Limb (tissue), 2 donors: ENCODE measurements around the gene MOK.
"Not testable (repeated sequence)": the region's sequence is repeated elsewhere in the genome, so short reads cannot be mapped to it uniquely, and the experiment has no call there.

Experiments used
- DNase-seq, 2 donors: peaks; one replicate each; pipeline ENCODE4 v3.0.0-alpha.2; 2016; ENCODE audit errors: extremely low spot score in 2 of 2

Gene MOK

DNA sequence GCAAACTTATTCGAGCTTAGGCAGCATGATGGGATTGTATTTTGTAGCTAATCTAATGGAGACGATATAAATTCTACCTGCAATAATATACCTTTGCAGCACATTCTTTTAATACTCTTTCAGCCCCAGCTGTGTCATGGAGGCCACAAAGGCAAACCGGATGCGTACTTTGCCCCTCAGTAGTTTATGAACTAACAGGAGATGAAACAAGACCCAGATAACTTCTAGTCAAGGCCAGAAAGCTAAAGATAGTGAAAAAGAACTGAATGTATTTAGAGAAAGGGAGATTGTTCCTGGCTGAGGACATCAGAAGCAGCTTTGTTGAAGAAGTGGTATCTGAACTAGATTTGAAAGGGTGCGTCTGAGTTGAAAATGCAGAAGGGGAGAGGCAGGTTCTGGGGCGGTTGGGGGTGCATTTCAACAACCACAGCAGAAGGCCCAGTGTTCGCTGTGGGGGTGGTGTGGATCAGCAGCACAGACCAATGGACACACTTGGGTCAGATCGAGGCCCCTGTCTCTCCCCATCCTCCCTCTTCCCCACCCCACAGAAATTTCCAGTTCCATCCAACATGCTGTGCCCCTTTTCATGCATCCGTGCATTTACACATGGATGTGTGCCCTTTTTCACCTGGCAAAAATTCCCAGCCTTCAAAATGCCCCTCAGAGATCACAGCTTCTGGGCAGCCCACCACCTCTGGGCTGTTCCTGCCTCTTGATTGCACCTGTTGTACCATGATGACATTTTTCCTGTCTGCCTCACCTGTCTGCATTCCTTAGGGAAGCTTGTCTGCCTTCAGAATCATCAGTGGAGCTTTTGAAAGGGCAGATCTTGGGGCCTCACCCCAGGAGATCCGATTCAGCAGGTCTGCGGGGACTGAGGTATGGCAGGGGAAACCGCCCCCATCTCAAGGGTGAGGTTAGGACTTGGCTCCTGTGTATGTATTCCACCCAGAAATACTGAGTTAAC lies 16.8 kb upstream of the MOK start:
- no peak for DNase-seq

DNA sequence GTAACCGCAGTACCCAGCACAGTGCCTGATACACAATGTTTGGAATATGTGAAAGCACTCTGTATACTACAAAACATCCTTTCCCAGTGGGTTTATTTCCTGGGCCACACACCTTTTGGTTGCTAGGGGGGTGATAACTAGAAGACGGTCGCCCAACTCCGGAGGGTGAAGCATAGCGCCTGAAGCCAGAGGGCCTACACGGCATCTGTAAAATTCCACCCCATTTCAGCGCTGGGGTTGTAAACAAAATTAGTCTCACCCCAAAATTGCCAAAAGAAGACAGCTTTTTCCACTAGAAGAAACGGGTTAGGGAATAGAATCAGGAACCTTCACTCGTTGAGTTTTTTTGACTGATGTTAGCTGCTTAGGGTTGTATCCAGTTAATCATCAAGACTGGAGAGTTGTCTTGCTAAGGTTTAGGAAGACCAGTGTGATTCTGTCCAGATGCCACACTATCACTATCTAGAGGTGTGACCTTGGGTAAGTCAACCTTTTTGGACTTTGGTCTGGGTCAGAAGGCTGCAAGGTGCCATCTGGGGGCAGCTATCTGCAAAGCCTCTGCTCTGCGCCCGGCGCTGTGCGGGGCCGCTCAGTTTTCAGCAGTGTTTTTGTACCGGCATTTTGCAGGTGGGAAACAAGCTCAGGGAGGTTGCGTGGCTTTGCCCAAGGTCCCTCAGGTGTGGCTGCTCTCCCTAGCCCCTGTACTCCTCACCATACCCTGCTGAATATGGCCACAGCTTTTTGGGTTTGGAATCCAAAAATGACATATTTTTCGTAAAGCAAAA lies 15.9 kb upstream of the MOK start:
- DNase-seq, result no peak

DNA sequence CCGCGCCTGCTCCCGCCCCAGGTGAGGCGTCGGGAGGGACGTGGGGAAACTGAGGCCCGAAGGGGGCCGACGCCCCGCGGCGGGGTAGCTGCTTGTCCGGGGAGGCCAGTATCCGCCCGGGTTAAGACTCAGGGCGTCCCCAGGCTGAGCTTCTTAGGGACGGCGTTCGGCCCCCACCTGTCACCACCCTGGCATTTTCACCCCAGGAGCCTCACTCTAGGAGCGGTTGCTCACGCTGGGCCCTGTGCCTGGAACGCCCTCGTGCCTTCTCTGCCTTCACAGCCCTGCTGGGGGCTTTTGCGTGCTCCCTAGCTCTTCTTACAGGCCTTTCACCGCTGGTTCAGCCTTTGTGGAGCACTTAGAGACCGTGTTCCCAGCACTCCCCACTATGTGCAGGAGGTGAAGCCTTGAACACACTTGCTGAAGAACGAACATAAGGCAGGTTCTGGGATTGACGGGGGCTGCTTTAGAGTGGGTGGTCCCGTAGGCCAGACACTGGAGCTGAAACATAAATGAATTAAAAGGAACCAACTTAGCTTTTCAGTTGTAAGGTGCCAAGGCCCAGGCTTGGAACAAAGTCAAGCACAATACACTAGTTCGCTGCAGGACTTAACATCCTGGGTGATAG lies 15.2 kb upstream of the MOK start:
- peak; percentile 32 to 71 for DNase-seq

DNA sequence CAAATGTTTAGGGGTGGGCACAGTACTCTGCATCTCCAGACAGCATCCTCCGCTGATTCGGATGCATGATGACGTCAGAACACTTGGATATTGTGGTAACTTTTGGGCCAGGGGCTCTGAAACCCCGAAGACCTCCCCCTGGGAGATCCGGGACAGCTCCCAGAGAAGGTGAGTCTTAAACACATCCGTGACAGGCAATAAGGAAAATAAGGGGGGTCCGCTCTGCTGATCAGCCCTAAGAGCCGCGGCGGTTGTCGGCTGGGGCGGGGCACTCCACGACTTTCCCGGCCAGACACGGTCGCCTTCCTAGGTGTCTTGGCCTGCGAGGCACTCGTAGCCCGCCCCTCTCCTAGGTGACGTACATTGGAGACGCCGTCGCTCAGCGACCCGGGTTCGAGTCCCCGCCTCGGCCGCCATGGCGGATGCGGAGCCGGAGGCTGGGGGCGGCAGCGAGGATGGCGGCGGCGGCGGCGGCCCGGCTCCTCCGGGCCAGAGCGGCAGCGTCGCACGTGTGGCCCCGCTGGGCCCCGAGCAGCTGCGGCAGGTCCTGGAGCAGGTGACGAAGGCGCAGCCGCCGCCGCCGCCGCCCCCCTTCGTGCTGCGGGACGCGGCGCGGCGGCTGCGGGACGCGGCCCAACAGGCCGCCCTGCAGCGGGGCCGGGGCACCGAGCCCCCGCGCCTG lies 14.5 kb upstream of the MOK start, which contains the start of gene ZNF839:
TSS of gene ZNF839 (plus strand) at position 396 of the 682 bp plus-strand sequence. CDS start at position 416, 20 bp downstream.
- DNase-seq, result peak; percentile 93 to 96

DNA sequence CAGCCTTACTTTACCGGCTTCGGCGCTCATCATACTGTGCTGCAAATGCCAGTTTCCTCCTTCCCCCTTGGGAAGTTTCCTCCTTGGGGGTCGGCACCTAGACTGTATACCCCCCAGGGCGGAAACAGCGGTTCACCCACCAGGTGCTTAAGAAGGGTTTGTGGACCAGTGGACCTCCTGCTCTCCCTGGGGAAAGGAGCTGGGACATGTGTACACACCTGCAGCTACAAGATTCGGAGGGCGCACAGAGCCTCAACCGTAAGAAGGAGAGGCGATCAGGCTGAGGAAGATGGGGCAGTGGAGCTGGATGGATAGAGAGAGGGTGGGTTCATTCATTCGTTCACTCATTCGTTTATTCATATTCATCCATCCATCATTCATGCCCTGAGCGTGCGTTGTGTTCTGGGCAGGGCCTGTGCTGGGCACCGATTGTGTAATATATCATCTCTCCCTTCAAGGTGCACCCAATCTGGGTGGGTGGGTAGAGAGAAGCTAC lies 13.9 kb upstream of the MOK start:
- peak in 1 of 2 donors; percentile 38 for DNase-seq

DNA sequence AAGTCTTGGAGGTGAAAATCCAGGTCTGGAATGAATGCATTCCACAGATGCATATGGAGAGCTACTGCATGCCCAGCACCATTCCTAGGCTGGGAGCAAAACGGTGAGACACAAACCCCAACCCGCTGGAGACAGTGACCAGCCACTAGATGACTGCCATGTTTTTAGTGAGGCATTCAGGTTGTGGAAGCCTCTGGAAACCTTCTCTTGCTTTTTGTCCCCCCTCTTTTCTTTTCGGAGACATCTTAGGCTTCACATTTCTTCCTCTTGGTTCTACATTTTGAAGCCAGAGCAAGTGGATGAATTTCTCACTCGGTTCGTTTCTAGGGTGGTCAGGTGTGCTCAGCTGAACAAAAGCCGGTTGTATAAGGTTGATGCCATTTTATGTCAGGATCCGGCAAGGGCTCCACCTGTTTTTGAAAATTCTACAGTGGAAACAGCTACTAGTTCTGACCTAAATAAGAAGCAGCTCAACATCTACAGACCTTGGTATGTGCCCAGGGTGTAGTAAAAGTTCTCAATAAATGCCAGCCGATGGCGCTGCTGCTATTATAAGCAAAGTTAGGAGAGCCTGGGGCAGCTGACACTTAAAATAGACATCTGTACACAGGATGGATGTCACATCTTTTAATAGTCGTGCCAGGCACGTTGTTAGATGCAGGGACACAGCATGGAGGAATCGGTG lies 12.7 kb upstream of the MOK start:
- DNase-seq, result peak; percentile 20 to 41

DNA sequence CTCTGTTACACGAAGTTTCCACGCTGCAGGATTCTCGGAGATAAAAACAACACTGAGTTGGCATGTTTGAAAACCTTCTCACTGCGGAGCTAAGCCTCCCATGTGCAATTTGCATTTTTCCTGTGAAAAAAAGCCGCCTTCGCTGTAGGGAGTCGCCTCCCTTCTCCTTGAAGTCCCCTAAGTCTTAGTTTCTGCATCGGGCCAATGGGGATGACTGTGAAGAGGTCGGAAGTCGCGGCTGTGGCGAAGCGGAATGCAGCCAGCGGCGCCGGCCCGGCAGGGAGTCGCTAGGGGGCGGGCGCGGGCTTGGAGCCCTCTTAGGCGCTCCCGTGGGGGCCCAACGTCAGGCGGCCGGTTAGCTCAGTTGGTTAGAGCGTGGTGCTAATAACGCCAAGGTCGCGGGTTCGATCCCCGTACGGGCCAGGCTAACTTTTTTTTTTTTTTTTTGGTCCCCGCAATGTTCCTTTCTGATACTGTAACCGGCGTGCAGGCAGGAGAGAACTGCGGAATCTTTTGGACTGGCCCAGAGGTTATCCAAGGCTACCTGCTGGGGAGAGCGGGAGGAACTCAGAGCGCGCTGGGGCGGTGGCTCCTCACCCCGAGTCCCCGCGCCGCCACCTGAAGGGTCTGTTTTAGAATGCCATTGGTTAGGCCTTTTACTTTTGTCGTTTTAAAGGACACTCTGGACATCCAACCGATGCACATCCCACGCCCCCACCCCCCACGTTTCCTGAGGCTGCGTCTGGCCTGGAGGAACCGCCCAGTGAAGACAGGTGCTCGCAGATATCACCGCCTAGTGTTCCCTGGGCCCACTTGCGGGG lies 12.0 kb upstream of the MOK start:
- DNase-seq, result peak; percentile 89 to 98

DNA sequence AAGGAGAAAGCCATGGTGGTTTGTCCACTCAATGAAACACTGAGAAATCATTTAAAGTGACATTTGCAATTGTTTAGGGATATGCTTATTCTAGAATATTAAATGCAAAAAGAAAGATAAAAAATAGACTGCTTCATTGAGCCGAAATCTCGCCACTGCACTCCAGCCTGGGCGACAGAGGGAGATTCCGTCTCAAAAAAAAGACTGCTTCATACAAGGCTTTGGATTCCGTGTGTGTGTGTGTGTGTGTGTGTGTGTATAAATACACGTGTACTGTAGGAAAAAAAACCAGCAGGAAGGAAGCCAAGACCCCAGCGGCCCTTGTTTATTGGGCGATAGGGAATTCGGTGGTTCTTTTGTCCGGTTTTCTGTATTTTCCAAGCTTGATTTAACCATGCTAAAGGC lies 11.4 kb upstream of the MOK start:
- peak in 1 of 2 donors; percentile 84 for DNase-seq

DNA sequence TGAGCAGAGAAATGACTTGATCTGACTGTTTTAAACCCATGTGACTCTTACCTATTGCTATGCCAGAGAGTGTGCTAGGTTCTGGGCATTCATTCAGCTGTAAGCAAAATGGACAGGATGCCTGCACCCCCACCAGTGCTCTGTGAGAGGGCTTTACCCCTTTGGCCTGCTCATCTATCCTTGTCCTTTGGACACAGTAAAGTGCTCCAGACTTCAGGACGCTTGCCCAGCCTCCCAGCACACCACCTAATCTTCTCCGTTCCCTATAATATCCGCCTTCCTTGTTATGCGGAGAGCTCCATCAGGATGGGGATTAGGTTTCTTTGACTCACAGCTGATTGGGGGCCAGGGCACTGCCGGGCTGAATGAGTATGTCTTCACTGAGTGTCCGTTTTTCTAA lies 10.2 kb upstream of the MOK start:
- no peak for DNase-seq

DNA sequence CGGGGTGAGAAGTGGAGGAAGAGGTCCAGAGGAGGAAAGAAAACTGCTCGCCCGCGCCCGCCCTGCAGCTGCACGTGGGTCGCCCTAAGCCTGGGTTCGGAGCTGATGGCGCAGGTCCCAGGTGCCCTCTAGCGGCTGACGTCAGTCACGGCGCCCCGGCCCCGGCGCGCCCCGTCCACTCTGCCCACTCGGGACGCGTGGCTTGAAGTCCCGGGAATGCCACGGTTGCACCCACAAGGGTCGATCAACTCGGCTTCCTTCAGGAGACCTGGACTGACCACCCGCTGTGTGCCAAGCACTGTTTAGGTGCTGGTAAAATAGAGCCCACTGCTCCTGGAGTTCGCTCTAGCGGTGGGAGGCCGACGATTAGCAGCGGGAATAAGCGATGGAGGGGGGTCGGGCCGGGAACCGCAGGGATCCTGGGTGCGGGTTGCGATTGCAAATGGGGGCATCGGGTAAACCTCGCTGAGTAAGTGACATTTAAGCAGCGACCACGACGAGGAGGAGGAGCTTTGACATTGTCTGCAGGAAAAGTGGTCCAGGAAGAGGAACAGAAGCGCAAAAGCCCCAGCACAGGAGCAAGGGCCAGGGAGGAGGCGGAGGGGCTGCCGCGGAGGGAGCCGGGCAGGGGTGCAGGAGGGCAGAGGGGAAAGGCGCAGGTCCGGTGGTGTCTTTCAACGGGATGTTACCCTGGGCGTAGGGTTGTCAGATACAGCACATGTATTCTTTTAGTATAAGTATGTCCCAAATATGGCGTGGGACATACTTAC lies 9.5 kb upstream of the MOK start:
- peak; percentile 89 to 91 for DNase-seq

DNA sequence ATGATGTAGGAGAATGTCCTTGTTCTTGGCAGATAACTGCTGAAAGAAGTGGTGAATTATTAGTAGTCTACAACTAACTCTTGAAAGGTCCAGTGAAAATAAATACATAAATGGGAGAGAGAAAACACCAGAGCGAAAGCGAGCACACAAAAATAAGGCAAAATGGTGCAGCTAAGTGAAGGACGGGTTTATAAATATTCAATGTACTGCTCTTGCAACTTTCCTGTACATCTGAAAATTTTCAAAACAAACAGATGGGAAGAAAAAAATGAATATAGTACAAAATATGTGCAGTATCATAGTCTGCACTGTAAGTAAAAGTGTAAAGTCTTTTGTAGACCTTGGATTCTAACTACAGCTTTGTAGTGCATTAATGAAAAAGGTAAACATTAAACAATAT lies 1.3 kb downstream of the MOK start:
- DNase-seq, result no peak

DNA sequence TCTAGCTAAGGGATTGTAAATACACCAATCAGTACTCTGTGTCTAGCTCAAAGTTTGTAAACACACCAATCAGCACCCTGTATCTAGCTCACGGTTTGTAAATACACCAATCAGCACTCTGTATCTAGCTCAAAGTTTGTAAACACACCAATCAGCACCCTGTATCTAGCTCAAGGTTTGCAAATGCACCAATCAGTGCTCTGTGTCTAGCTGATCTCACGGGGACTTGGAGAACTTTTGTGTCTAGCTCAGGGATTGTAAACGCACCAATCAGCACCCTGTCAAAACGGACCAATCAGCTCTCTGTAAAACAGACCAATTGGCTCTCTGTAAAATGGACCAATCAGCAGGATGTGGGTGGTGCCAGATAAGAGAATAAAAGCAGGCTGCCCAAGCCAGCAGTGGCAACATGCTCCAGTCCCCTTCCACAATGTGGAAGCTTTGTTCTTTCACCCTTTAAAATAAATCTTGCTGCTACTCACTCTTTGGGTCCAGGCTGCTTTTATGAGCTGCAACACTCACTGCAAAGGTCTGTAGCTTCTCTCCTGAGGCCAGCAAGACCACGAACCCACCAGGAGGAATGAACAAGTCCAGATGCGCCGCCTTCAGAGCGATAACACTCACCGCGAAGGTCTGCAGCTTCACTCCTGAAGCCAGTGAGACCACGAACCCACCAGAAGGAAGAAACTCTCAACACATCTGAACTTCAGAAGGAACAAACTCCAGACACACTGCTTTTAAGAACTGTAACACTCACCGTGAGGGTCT lies 6.5 kb downstream of the MOK start:
- DNase-seq, result not testable (repeated sequence)

DNA sequence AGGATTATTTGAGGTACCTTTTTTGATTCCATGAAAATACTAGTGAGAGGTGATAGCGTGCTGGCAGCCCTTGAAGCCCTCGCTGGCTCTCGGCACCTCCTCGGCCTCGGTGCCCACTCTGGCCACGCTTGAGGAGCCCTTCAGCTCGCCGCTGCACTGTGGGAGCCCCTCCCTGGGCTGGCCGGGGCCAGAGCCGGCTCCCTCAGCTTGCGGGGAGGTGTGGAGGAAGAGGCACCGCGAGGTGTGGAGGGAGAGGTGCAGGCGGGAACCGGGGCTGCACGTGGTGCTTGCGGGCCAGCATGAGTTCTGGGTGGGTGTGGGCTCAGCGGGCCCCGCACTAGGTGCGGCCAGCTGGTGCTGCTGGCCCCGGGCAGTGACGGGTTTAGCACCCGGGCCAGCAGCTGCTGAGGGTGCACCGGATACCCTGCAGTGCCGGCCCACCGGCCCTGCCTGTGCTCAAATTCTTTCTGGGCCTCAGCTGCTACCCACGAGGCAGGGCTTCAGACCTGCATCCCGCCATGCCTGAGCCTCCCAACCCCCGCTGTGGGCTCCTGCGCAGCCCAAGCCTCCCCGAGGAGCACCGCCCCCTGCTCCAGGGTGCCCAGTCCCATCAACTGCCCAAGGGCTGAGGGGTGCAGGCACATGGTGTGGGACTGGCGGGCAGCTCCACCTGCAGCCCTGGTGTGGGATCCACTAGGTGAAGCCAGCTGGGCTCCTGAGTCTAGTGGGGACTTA lies 7.4 kb downstream of the MOK start:
- no peak for DNase-seq

DNA sequence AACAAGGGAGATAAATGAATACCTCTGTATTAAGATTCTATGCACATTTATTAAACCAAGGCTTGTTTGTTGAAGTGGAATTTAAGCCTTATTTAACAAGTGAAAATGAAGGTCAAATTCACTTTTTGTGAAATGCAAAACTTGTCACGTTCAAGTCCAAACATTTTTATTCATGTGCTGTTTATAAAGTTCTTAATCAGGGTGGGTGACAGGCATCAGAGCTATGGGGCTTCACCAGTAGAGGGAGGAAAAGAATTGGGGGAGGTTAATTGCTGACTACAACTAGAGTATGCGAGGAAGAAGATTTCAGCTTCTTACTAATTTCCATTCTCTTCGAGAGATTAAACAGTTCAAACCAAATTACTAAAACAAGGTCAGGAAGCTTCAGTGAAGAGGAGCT lies 9.7 kb downstream of the MOK start:
- DNase-seq, result no peak

DNA sequence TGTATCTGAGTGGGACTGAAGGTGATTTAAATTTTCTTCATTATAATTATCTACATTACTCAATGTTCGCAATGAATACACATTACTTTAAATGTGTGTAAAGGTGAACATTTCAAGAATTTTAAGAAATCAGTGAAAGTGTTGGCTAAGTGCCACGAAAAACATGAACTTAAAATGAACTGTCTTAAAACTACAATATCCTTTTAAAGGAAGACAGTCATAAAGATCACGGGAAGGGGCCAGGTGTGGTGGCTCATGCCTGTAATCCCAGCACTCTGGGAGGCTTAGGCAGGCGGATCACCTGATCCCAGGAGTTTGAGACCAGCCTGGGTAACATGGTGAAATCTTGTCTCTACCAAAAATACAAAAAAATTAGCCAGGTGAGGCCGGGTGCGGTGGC lies 11.2 kb downstream of the MOK start:
- no peak for DNase-seq

DNA sequence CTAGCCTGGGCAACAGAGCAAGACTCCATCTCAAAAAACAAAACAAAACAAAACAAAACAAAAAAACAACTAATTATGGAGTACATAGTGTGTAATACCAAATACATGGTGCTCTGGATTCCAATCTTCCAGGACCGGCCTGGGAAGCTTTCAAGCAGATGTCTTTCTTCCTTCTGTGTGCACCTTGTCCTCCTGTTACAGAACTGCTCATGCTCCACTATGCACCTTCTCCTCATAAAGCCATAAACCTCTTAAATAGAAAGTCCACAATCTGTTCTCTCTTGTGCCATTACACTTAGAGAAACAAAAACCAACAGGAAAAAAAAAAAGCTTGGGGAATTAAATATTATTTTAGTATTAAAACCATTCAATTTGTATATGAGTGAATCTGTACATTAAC lies 12.5 kb downstream of the MOK start:
- no peak for DNase-seq

DNA sequence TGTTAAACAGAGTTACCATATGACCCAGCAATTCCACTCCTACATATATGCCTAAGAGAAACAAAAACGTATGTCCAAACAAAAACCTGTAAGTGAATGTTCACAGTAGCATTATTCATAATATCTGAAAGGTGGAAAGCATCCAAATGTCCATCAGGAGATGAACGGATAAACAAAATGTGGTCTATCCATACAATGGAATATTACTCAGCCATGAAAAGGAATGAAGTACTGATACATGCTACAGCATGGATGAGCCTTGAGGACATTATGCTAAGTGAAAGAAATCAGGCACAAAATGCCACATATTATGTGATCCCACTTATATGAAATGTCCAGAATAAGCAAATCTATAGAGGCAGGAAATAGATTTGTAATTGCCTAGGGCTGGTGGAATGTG lies 16.8 kb downstream of the MOK start:
- DNase-seq, result no peak
